ENCODE measurements around the gene SART3.

- TF ChIP-seq NRF1 (IDR thresholded peaks at IDR 0.05; ENCODE audit: low read depth, low read length) (no peak), CTCF (IDR thresholded peaks at IDR 0.05) (no peak), RFX5 (IDR thresholded peaks at IDR 0.05; ENCODE audit: low read length) (no peak), POLR2AphosphoS5 (IDR thresholded peaks at IDR 0.05; ENCODE audit: low read depth, low read length) (no peak)
Measured at GRCh38 chr12:108525681-108526080, 35.3 kb downstream of the SART3 start.
